Vagina (tissue), 2 donors: ENCODE measurements around the gene RABGAP1L. TPM values are rescaled to one million over a fixed set of nuclear protein-coding genes. Genes with fewer than 3 reads are reported as not detected.

Source experiments
- DNase-seq, 2 donors: peaks; one replicate each; pipeline ENCODE4 v3.0.0-alpha.2; 2017; ENCODE audit errors: extremely low spot score in 2 of 2
- H3K27ac ChIP-seq: fragments of 200-600 bp; sonication (generic); one replicate; pipeline ENCODE4 v1.5.1; 2019
- H3K27me3 ChIP-seq: fragments of 200-600 bp; sonication (generic); one replicate; pipeline ENCODE4 v1.5.1; 2019
- H3K36me3 ChIP-seq, 2 donors: fragments of 200-600 bp; sonication (generic); one replicate each; pipeline ENCODE4 v1.5.1; 2017 to 2019
- H3K4me1 ChIP-seq: fragments of 200-600 bp; sonication (generic); one replicate; pipeline ENCODE4 v1.5.1; 2019
- H3K4me3 ChIP-seq, 2 donors: fragments of 200-600 bp; sonication (generic); 1 replicate in 1 of 2; 2 replicates in 1 of 2; pipeline ENCODE4 v1.5.1; 2016 to 2019
- H3K9me3 ChIP-seq: fragments of 200-600 bp; sonication (generic); one replicate; pipeline ENCODE4 v1.5.1; 2019
- CTCF ChIP-seq, 3 experiments: fragments of 450-650 bp in 2 of 3; fragments of 200-600 bp in 1 of 3; sonication (generic) in 1 of 3; IDR thresholded peaks; one replicate each; pipeline ENCODE4 v1.5.1; 2017 to 2019; ENCODE audit warnings: antibody characterized with exemption in 3 of 3, mild to moderate bottlenecking in 2 of 3, moderate library complexity in 2 of 3
- POLR2A ChIP-seq, 2 donors: fragments of 450-650 bp; IDR thresholded peaks; one replicate each; pipeline ENCODE4 v1.6.1; 2017; ENCODE audit warnings: antibody characterized with exemption in 2 of 2, mild to moderate bottlenecking in 2 of 2, moderate library complexity in 2 of 2
- POLR2AphosphoS5 ChIP-seq, 2 donors: sonication (generic); formaldehyde crosslinking; IDR thresholded peaks; one replicate each; pipeline ENCODE4 v1.9.0; 2017; ENCODE audit warnings: antibody characterized with exemption in 2 of 2, mild to moderate bottlenecking in 2 of 2, low read depth in 1 of 2; ENCODE audit not compliant: insufficient read depth in 1 of 2
- intact Hi-C: fragments of 100-400 bp; cut with DNase I; formaldehyde crosslinking; loops from one replicate; pipeline ENCODE4 v1.15.1; 2023
- total RNA-seq: library from RNA; depleted of rRNA; stranded (reverse); fragments of >200 nt; gene quantifications from one replicate; pipeline ENCODE4 v1.2.3, GENCODE V29; 2016

Gene RABGAP1L
- total RNA-seq, 1 donor from 2014 or later, result 40.0 TPM

- H3K4me1 ChIP-seq, result no peaks in the 10 kb centered on the region
- intact Hi-C loops, result loop anchor here (10.0 kb wide), 2 partner anchors 79 to 279 kb away; no protein-coding TSS in a partner anchor
- DNase-seq, result no peak
- no peaks in the 10 kb centered on the region for H3K9me3 ChIP-seq
- H3K27ac ChIP-seq, result no peak overlapping the region
- H3K4me3 ChIP-seq, result no peak overlapping the region
- no peaks in the 10 kb centered on the region for H3K36me3 ChIP-seq
- TF ChIP-seq CTCF (IDR thresholded peaks at IDR 0.05), result no peak
- no peak for TF ChIP-seq POLR2A (IDR thresholded peaks at IDR 0.05)
- TF ChIP-seq POLR2AphosphoS5 (IDR thresholded peaks at IDR 0.05; ENCODE audit: insufficient read depth in 1 of 2, low read depth in 1 of 2), result no peak
- no peaks in the 10 kb centered on the region for H3K27me3 ChIP-seq
Observed at GRCh38 chr1:175035865-175036264, 876.5 kb downstream of the RABGAP1L start.

- H3K27me3 ChIP-seq, result no peaks in the 10 kb centered on the region
- H3K4me3 ChIP-seq, result no peak overlapping the region
- H3K9me3 ChIP-seq, result no peaks in the 10 kb centered on the region
- DNase-seq, result no peak
- no peak for TF ChIP-seq POLR2A (IDR thresholded peaks at IDR 0.05)
- TF ChIP-seq CTCF (IDR thresholded peaks at IDR 0.05), result no peak
- TF ChIP-seq POLR2AphosphoS5 (IDR thresholded peaks at IDR 0.05; ENCODE audit: insufficient read depth in 1 of 2, low read depth in 1 of 2), result no peak
- H3K4me1 ChIP-seq, result no peaks in the 10 kb centered on the region
- intact Hi-C loops, result loop anchor here (10.0 kb wide), 2 partner anchors 78 to 278 kb away; no protein-coding TSS in a partner anchor
- no peaks in the 10 kb centered on the region for H3K36me3 ChIP-seq
- H3K27ac ChIP-seq, result no peak overlapping the region
Observed at GRCh38 chr1:175036476-175036875, 877.2 kb downstream of the RABGAP1L start.

- Histone ChIP-seq H3K27ac (no peak overlapping the region), H3K4me1 (no peaks in the 10 kb centered on the region), H3K27me3 (no peaks in the 10 kb centered on the region), H3K36me3 (no peaks in the 10 kb centered on the region), H3K9me3 (no peaks in the 10 kb centered on the region), H3K4me3 (no peak overlapping the region)
- TF ChIP-seq CTCF (IDR thresholded peaks at IDR 0.05) (no peak), POLR2AphosphoS5 (IDR thresholded peaks at IDR 0.05; ENCODE audit: insufficient read depth in 1 of 2, low read depth in 1 of 2) (no peak), POLR2A (IDR thresholded peaks at IDR 0.05) (no peak)
- intact Hi-C loops, result loop anchor here (10.0 kb wide), 2 partner anchors 77 to 277 kb away; no protein-coding TSS in a partner anchor
- no peak for DNase-seq
Observed at GRCh38 chr1:175037416-175037815, 878.1 kb downstream of the RABGAP1L start.

GRCh38 chr1:175040324-175040879, 881.1 kb downstream of the RABGAP1L start:
- no peaks in the 10 kb centered on the region for H3K9me3 ChIP-seq
- no peak overlapping the region for H3K4me3 ChIP-seq
- TF ChIP-seq POLR2A (IDR thresholded peaks at IDR 0.05), result no peak
- TF ChIP-seq CTCF (IDR thresholded peaks at IDR 0.05), result no peak
- no peak for TF ChIP-seq POLR2AphosphoS5 (IDR thresholded peaks at IDR 0.05; ENCODE audit: insufficient read depth in 1 of 2, low read depth in 1 of 2)
- H3K4me1 ChIP-seq, result no peaks in the 10 kb centered on the region
- intact Hi-C loops, result no loop called here
- H3K27me3 ChIP-seq, result no peaks in the 10 kb centered on the region
- no peak for DNase-seq
- no peaks in the 10 kb centered on the region for H3K36me3 ChIP-seq
- no peak overlapping the region for H3K27ac ChIP-seq

- Histone ChIP-seq H3K4me1 (no peaks in the 10 kb centered on the region), H3K9me3 (no peaks in the 10 kb centered on the region), H3K27ac (no peak overlapping the region), H3K27me3 (no peaks in the 10 kb centered on the region), H3K36me3 (no peaks in the 10 kb centered on the region), H3K4me3 (no peak overlapping the region)
- TF ChIP-seq POLR2AphosphoS5 (IDR thresholded peaks at IDR 0.05; ENCODE audit: insufficient read depth in 1 of 2, low read depth in 1 of 2) (no peak), CTCF (IDR thresholded peaks at IDR 0.05) (no peak), POLR2A (IDR thresholded peaks at IDR 0.05) (no peak)
- no peak for DNase-seq
- intact Hi-C loops, result no loop called here
Observed at GRCh38 chr1:175042650-175043049, 883.3 kb downstream of the RABGAP1L start.
